Measurements from ENCODE around the gene TMEM72. TPM values are rescaled to one million over a fixed set of nuclear protein-coding genes. Genes with fewer than 3 reads are reported as not detected.
A peak's percentile ranks its signal among the peaks of the same experiment; 100 is the strongest.

TMEM72 gene
- total and polyA plus RNA-seq, 2 experiments from 2014 or later: 1.3 to 2.3 TPM

DNA sequence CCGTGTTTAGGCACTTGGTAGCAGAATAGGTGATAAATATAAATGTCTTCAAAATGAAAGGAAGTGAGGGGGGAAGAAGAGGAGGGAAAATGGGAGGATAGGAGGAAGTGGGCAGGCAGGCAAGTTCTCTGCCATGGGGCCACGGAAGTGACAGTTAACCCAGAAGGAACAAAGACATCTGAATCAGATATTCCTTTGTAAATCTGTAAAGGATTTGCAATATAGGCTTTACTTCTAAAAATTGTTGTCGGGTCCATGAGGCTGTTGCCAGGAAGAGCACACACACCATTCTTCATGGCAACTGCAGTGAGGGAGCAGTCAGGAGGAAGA lies 24.8 kb downstream of the TMEM72 start:
- H3K9me3 ChIP-seq (ENCODE audit: low read depth): no peaks in the 10 kb centered on the region
- H3K36me3 ChIP-seq: no peaks in the 10 kb centered on the region
- H3K27me3 ChIP-seq: no peaks in the 10 kb centered on the region
- DNase-seq (ENCODE audit: low read depth in 1 of 2, low spot score in 1 of 2): no peak
- H3K4me1 ChIP-seq (ENCODE audit: low read depth): no peaks in the 10 kb centered on the region
- H3K27ac ChIP-seq: no peak overlapping the region
- TF ChIP-seq CTCF (IDR thresholded peaks at IDR 0.05; ENCODE audit: low read depth, low read length): no peak
- no peak overlapping the region for H3K4me3 ChIP-seq

DNA sequence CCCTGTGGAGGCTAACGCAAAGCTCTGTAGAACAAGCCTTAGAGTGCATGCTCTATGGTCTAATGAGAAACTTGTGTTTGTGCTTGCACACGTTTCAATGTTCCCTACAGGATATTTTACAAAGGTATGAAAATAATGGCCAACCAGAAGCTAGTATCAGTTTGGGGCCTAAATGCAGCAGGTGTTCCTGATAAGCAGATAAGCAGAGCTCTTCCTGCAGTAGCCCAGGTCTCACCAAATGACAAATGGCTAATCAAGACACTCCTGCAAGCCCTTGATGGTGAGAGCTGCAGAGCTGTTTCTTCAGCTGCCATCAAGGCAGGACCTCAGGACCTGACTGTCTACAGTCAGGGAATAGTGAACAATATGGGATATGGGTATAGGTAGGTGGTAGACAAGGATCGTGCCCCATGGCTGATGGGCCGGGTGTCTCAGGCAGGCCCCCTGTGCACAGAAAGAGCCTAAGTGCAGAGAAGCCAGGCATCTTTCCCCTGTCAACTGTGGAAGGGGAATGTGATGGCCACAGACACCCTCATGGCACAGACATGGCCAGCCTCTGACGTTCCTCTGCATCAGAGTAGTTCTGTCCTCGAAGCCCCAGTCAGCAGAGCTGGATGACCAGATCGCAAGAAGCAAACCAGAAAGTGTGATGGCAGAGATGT lies 25.3 kb downstream of the TMEM72 start:
- Histone ChIP-seq H3K36me3 (no peaks in the 10 kb centered on the region), H3K27ac (no peak overlapping the region), H3K4me3 (no peak overlapping the region), H3K4me1 (ENCODE audit: low read depth) (no peaks in the 10 kb centered on the region), H3K9me3 (ENCODE audit: low read depth) (no peaks in the 10 kb centered on the region), H3K27me3 (no peaks in the 10 kb centered on the region)
- no peak for DNase-seq (ENCODE audit: low read depth in 1 of 2, low spot score in 1 of 2)
- no peak for TF ChIP-seq CTCF (IDR thresholded peaks at IDR 0.05; ENCODE audit: low read depth, low read length)

- Histone ChIP-seq H3K27me3 (no peaks in the 10 kb centered on the region), H3K4me1 (ENCODE audit: low read depth) (no peaks in the 10 kb centered on the region), H3K27ac (no peak overlapping the region), H3K36me3 (no peaks in the 10 kb centered on the region), H3K4me3 (no peak overlapping the region), H3K9me3 (ENCODE audit: low read depth) (no peaks in the 10 kb centered on the region)
- TF ChIP-seq CTCF (IDR thresholded peaks at IDR 0.05; ENCODE audit: low read depth, low read length): no peak
- peak in 1 of 2 donors; percentile 40 for DNase-seq (ENCODE audit: low read depth in 1 of 2, low spot score in 1 of 2)
These were observed 26.3 kb downstream of the TMEM72 start for GRCh38 chr10:44937196-44938005.

GRCh38 chr10:44938956-44939355 lies 27.8 kb downstream of the TMEM72 start:
- TF ChIP-seq CTCF (IDR thresholded peaks at IDR 0.05; ENCODE audit: low read depth, low read length): no peak
- Histone ChIP-seq H3K36me3 (no peaks in the 10 kb centered on the region), H3K9me3 (ENCODE audit: low read depth) (no peaks in the 10 kb centered on the region), H3K4me1 (ENCODE audit: low read depth) (no peaks in the 10 kb centered on the region), H3K27me3 (no peaks in the 10 kb centered on the region), H3K4me3 (no peak overlapping the region), H3K27ac (no peak overlapping the region)
- DNase-seq (ENCODE audit: low read depth in 1 of 2, low spot score in 1 of 2): no peak

GRCh38 chr10:44939691-44940401 lies 28.7 kb downstream of the TMEM72 start:
- no peak for TF ChIP-seq CTCF (IDR thresholded peaks at IDR 0.05; ENCODE audit: low read depth, low read length)
- no peaks in the 10 kb centered on the region for H3K27me3 ChIP-seq
- H3K36me3 ChIP-seq: no peaks in the 10 kb centered on the region
- no peaks in the 10 kb centered on the region for H3K9me3 ChIP-seq (ENCODE audit: low read depth)
- H3K4me1 ChIP-seq (ENCODE audit: low read depth): no peaks in the 10 kb centered on the region
- peak in 1 of 2 donors; percentile 55 for DNase-seq (ENCODE audit: low read depth in 1 of 2, low spot score in 1 of 2)
- H3K4me3 ChIP-seq: no peak overlapping the region
- H3K27ac ChIP-seq: no peak overlapping the region
